ENCODE results near the gene BICD1.

BICD1 gene

GRCh38 chr12:32100888-32101287 is 5.8 kb upstream of the BICD1 start:
- DNase-seq (ENCODE audit: low spot score) = no peak
- TF ChIP-seq CTCF (IDR thresholded peaks at IDR 0.05; ENCODE audit: extremely low read depth, missing control alignments) = no peak

- DNase-seq (ENCODE audit: low spot score) = no peak
- no peak for TF ChIP-seq CTCF (IDR thresholded peaks at IDR 0.05; ENCODE audit: extremely low read depth, missing control alignments)
These were observed 4.4 kb upstream of the BICD1 start for GRCh38 chr12:32102234-32102633.

- no peak for DNase-seq (ENCODE audit: low spot score)
- no peak for TF ChIP-seq CTCF (IDR thresholded peaks at IDR 0.05; ENCODE audit: extremely low read depth, missing control alignments)
These were observed 1.9 kb upstream of the BICD1 start for GRCh38 chr12:32104572-32105355.

GRCh38 chr12:32105986-32106516 is 596 bp upstream of the BICD1 start:
- no peak for TF ChIP-seq CTCF (IDR thresholded peaks at IDR 0.05; ENCODE audit: extremely low read depth, missing control alignments)
- DNase-seq (ENCODE audit: low spot score) = no peak

- DNase-seq (ENCODE audit: low spot score) = peak; percentile 52
- TF ChIP-seq CTCF (IDR thresholded peaks at IDR 0.05; ENCODE audit: extremely low read depth, missing control alignments) = no peak
These were observed 966 bp downstream of the BICD1 start for GRCh38 chr12:32107359-32108267.

- no peak for TF ChIP-seq CTCF (IDR thresholded peaks at IDR 0.05; ENCODE audit: extremely low read depth, missing control alignments)
- no peak for DNase-seq (ENCODE audit: low spot score)
These were observed 2.1 kb downstream of the BICD1 start for GRCh38 chr12:32108787-32109186.

GRCh38 chr12:32110417-32110816 is 3.8 kb downstream of the BICD1 start:
- no peak for DNase-seq (ENCODE audit: low spot score)
- TF ChIP-seq CTCF (IDR thresholded peaks at IDR 0.05; ENCODE audit: extremely low read depth, missing control alignments) = no peak
